Measurements from ENCODE around the gene STARD8.

The STARD8 gene

DNA sequence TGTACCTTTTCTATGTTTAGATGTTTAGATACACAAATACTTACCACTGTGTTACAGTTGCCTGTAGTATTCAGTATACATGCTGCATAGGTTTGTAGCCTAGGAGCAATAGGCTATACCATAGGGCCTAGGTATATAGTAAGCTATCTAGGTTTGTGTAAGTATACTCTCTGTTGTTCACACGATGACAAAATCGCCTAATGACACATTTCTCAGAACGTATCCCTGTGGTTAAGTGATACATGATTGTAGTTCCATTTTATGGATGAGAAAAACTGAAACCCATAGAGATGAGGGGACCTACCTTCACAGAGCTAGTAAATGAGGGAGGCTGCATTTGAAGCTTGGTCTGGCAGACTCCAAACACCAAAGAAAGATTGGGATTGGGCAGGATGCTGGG lies 102.0 kb downstream of the STARD8 start:
- peak; percentile 56 for ATAC-seq
- DNase-seq, result no peak

DNA sequence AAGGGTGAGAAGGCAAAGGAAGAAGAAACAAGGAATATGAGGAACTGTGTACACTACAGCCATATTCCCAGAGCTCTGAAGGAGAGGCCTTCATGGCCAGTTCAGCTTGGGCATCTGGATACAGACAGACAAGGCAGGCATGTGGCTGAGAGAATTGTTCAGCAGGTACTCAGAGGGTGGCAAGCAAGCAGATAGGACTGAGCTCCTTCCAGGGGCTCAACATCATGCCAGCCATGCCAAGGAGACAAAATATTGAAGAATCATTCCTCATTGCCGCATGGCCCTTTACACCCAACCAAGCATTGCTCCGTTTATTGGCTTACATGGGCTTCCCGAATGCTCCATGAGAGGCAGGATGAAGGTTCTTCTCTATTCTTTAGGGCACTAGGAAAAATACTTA lies 102.8 kb downstream of the STARD8 start:
- no peak for ATAC-seq
- DNase-seq, result no peak

GRCh38 chrX:68751372-68751771 lies 103.9 kb downstream of the STARD8 start:
- DNase-seq (no peak), ATAC-seq (no peak)

DNA sequence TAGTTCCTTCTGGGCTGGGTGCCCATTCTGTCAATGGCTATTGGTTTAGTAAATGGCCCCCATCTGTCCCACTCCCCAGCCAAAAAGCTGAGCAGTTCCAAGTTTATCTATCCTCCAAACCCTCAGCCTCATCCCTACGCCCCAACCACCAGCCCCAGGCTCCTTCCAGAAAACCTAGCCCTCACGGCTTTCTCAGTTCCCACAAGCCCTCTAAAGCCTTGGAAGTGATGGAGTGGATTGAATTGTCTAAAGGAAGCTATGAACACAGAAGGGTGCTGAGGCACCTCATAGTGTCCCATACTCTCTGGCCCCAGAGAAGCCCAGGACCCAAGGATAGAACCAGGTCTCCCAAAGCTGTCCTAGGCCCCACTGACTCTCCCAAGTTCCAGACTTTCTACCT lies 105.8 kb downstream of the STARD8 start:
- ATAC-seq, result no peak

GRCh38 chrX:68754406-68754805 lies 106.9 kb downstream of the STARD8 start:
- DNase-seq, result no peak
- ATAC-seq, result peak; percentile 23

More for the DNA sequence above, 105.8 kb downstream of the STARD8 start:
- DNase-seq, result no peak

- no peak for DNase-seq
- no peak for ATAC-seq
These were observed 108.2 kb downstream of the STARD8 start for GRCh38 chrX:68755616-68756125.

DNA sequence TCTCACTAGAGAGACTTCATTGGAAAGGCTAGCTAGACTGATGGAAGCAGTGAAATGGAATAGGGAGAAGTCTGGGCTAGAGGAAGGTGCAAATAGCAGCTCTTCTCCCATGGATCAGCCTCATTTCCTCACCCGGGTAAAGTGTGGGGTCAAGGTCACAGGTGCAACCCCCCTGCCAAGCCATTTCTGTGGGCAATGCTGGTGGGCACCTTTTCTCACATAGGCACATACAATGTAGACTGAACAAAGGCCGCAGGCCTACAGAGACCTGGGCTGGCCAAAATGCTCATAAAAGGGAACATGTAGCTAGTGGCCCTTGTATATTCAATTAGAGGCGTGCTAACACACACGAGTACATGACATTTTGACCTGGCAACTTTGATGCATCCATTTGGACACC lies 109.9 kb downstream of the STARD8 start:
- ATAC-seq (no peak), DNase-seq (no peak)

DNA sequence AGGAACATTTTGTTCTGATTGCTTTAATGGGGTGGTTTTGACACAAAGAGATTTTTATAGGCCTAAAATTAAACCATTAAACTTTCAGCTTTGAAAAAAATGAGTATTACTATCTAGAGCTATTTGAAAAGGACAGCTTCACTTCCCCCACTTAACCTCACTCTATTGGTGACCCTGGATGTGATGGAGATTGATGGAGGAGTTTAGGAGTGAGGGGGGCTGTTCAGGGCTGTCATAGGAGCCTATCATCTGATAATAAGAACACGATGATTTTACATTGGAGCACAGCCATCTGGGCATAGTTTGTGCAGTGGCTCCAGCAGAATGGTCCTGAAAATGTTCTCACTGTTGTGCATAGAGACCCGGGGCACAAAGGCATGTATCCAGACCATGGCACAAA lies 110.3 kb downstream of the STARD8 start:
- no peak for ATAC-seq
- DNase-seq, result no peak

- no peak for DNase-seq
- no peak for ATAC-seq
These were observed 111.2 kb downstream of the STARD8 start for GRCh38 chrX:68758671-68759070.

DNA sequence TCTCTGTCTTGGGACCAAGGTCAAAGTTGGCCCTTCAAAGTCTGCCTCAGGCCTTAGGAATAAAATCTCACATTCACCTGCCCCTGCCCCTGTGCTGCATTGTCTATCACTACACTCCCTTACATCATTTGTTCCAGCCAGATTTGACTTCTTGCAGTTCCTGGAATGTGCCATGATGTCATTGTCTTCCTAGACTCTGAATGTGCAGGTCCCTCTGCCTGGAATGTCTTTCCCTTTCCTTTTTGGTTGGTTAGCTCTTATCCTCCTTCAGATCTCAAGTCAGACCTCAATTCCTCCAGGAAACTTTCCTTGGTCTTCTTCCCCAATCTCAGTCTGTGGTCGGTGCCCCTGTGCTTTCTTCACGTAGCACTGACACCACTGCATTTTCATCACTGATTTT lies 113.6 kb downstream of the STARD8 start:
- DNase-seq, result no peak
- ATAC-seq, result no peak

DNA sequence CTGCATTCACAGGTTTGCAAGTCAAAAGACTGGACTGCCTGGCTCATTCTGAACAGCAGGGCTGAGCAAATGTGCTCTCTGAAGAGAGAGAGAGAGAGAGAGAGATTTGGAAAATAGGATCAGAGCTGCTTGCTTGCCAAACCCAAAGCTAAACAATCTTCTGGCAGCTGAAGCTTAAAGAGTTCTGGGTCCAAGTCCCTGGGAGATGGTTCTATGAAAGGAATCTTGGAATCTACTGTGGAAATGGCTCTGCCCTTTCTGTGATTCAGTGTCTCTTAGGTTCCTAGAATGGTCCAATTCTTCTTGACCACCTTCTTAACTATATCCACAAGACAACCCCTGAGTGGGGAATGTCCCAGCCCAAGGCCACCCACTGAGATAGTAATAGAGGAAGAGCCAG lies 115.3 kb downstream of the STARD8 start:
- no peak for DNase-seq
- ATAC-seq, result no peak

DNA sequence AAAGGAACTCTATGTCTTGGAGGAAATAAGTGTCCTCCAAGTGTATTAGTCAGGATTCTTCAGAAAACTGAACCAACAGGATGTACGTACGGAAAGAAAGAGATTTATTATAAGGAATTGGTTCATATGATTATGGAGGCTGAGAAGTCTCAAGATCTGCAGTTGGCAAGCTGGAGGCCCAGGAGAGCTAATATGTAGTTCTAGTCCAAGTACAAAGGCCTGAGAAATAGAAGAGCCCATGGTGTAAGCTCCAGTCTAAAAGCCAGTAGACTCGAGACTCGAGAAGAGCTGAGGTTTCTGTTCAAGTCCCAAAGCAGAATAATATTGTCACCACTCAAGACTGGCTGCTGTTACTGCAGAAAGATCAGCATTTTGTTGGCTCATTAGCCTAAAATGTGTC lies 116.0 kb downstream of the STARD8 start:
- DNase-seq (no peak), ATAC-seq (no peak)
